ENCODE results near the gene ARHGEF39.

DNA sequence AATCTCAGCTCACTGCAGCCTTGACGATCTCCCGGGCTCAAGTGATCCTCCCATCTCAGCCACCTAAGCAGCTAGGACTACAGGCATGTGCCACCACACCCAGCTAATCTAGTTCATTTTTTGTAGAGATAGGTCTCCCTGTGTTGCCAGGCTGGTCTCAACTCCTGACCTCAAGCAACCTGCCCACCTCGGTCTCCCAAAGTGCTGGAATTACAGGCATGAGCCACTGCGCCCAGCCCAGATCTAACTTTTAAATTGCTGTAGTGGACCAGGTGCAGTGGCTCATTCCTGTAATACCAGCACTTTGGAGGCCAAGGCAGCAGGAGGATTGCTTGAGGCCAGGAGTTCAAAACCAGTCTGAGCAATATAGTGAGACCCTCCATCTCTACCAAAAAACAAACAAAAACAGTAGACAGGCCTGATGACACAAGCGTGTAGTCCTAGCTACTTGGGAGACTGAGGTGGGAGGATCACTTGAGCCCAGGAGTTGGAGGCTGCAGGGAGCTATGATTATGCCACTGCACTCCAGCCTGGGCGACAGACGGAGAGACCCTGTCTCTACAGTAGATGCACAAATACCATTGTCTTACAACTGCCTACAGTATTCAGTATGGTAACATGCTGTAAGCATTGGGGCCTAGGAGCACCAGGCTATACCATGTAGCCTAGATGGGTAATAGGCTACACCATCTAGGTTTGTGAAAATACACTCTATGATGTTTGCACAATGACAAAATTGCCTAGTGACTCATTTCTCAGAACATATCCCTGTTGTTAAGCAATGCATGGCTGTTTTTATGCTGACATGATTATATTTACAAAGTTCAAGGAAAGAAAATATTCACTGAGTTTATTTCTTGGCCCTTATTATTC lies 12.8 kb downstream of the ARHGEF39 start:
- TF ChIP-seq CTCF (IDR thresholded peaks at IDR 0.05) (no peak), POLR2A (IDR thresholded peaks at IDR 0.05) (no peak)
